Liver (tissue), 9 donors: Measurements from ENCODE around the gene ACTN4. TPM values are rescaled to one million over a fixed set of nuclear protein-coding genes. Genes with fewer than 3 reads are reported as not detected.

Source experiments
- DNase-seq: peaks from one replicate; pipeline ENCODE4 v3.0.0-alpha.2; 2017; ENCODE audit warnings: low spot score
- H3K27ac ChIP-seq, 2 donors: one replicate each; pipeline ENCODE4 v1.7.0; 2013; ENCODE audit warnings: inconsistent platforms in 2 of 2, low read length in 2 of 2, control low read depth in 1 of 2, low read depth in 1 of 2, mild to moderate bottlenecking in 1 of 2
- H3K27me3 ChIP-seq, 4 donors: one replicate each; pipeline versions ENCODE4 v1.6.1 to v1.7.0; 2013; ENCODE audit warnings: low read length in 3 of 4, inconsistent platforms in 1 of 4, mild to moderate bottlenecking in 1 of 4, moderate library complexity in 1 of 4; ENCODE audit not compliant: control insufficient read depth in 4 of 4, insufficient read depth in 4 of 4
- H3K36me3 ChIP-seq, 4 donors: one replicate each; pipeline versions ENCODE4 v1.6.1 to v1.7.0; 2013; ENCODE audit warnings: low read length in 3 of 4, mild to moderate bottlenecking in 3 of 4, low read depth in 1 of 4, moderate library complexity in 1 of 4; ENCODE audit not compliant: control insufficient read depth in 4 of 4, insufficient read depth in 3 of 4
- H3K4me1 ChIP-seq, 4 donors: one replicate each; pipeline versions ENCODE4 v1.6.1 to v1.7.0; 2013; ENCODE audit warnings: low read length in 3 of 4, mild to moderate bottlenecking in 3 of 4, moderate library complexity in 1 of 4; ENCODE audit not compliant: control insufficient read depth in 4 of 4, insufficient read depth in 4 of 4
- H3K4me3 ChIP-seq, 3 donors: one replicate each; pipeline versions ENCODE4 v1.6.1 to v1.7.0; 2013; ENCODE audit warnings: low read length in 3 of 3, control low read depth in 1 of 3, low read depth in 1 of 3, mild to moderate bottlenecking in 1 of 3
- H3K9ac ChIP-seq, 2 donors: one replicate each; pipeline ENCODE4 v1.7.0; 2013; ENCODE audit warnings: low read length in 2 of 2, mild to moderate bottlenecking in 2 of 2, moderate library complexity in 2 of 2, control low read depth in 1 of 2, low read depth in 1 of 2
- H3K9me3 ChIP-seq, 4 donors: one replicate each; pipeline versions ENCODE4 v1.6.1 to v1.7.0; 2013; ENCODE audit warnings: low read length in 3 of 4; ENCODE audit not compliant: control insufficient read depth in 4 of 4
- FOXA1 ChIP-seq: IDR thresholded peaks from 2 replicates; pipeline ENCODE4 v1.6.1; 2016; ENCODE audit warnings: antibody characterized with exemption
- FOXA2 ChIP-seq: IDR thresholded peaks from 2 replicates; pipeline ENCODE4 v1.6.1; 2016; ENCODE audit warnings: antibody characterized with exemption
- GABPA ChIP-seq, 2 donors: IDR thresholded peaks in 1 of 2; conservative IDR thresholded peaks in 1 of 2; 2 replicates each; pipeline ENCODE4 v1.6.1; 2016; ENCODE audit warnings: antibody characterized with exemption in 2 of 2, mild to moderate bottlenecking in 1 of 2, moderate library complexity in 1 of 2
- HNF4G ChIP-seq: IDR thresholded peaks from 2 replicates; pipeline ENCODE4 v1.6.1; 2016; ENCODE audit warnings: antibody characterized with exemption
- JUND ChIP-seq, 2 donors: IDR thresholded peaks; 2 replicates each; pipeline ENCODE4 v1.6.1; 2016; ENCODE audit warnings: antibody characterized with exemption in 2 of 2
- NR2F2 ChIP-seq: IDR thresholded peaks from 2 replicates; pipeline ENCODE4 v1.6.1; 2016; ENCODE audit warnings: antibody characterized with exemption
- RXRA ChIP-seq, 2 donors: IDR thresholded peaks; 2 replicates each; pipeline ENCODE4 v1.6.1; 2017 to 2018; ENCODE audit warnings: antibody characterized with exemption in 2 of 2, mild to moderate bottlenecking in 1 of 2
- TAF1 ChIP-seq: conservative IDR thresholded peaks from 2 replicates; pipeline ENCODE4 v1.6.1; 2016; ENCODE audit warnings: antibody characterized with exemption, mild to moderate bottlenecking
- WGBS: extraction: QIAGEN DNeasy Blood & Tissue Kit; methylation state at CpG from one replicate; pipeline ENCODE4 v1.1.7; 2013; 5-methylcytosine and 5-hydroxymethylcytosine counted together
- polyA plus RNA-seq, 2 donors: library from polyadenylated mRNA; stranded (reverse) in 1 of 2; unstranded in 1 of 2; fragments of 200-250 nt in 1 of 2; fragments of >200 nt in 1 of 2; fragmentation: Nextera tagmentation in 1 of 2; extraction: Ambion mirVana in 1 of 2; gene quantifications; one replicate each; pipeline versions ENCODE4 v1.2.1 to v1.2.3, GENCODE V29; 2013 to 2015
- total RNA-seq, 2 donors: library from RNA; depleted of rRNA; stranded (reverse); fragments of >200 nt; gene quantifications; one replicate each; pipeline ENCODE4 v1.2.3, GENCODE V29; 2014
- TF ChIP-seq, protein P1 (sequence below): IDR thresholded peaks from 2 replicates; pipeline ENCODE4 v1.6.1; 2016; ENCODE audit warnings: antibody characterized with exemption
- TF ChIP-seq, protein P2 (sequence below): fragments of 150-350 bp; IDR thresholded peaks from 2 replicates; pipeline ENCODE4 v1.5.1; 2017; ENCODE audit warnings: improper control_type of control experiment, low read depth, low read length; ENCODE audit not compliant: missing input control
- TF ChIP-seq, protein P3 (sequence below): IDR thresholded peaks from 2 replicates; pipeline ENCODE4 v1.6.1; 2016; ENCODE audit warnings: antibody characterized with exemption, mild to moderate bottlenecking
- TF ChIP-seq, protein P4 (sequence below): IDR thresholded peaks from 2 replicates; pipeline ENCODE4 v1.6.1; 2016; ENCODE audit warnings: antibody characterized with exemption
- donor health status: healthy.
- donor health status: healthy.
- donor health status: healthy.
- donor health status: healthy.
- donor health status: healthy.

ACTN4 gene
- total and polyA plus RNA-seq, 4 donors, result 35.4 to 164 (median 98.7) TPM

DNA sequence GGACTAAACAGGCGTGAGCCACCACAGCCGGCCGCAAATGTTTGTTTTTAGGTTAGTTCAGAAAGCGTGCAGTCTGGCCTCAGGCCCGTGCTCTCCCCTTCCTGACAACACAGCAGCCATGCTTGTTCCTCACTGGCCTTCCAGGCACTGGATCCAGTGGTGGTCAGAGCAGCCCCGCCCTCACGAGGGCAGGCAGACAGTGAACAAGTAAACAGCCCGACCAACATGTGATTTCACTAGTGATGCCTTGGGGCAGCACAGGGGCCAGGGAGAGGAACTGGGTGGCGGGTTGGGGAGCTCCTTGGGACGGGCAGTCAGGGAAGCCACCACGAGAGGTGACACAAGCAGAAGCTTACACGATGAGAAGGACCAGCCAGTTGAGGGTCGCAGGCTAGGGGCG lies 56.1 kb downstream of the ACTN4 start:
- 92% methylated on average over 14 of the region's 14 CpGs for WGBS
- Histone ChIP-seq H3K4me1 (peaks cover 12 to 64% (median 55%) of the 10 kb centered on the region in 4 donors), H3K36me3 (peaks cover 15 to 40% (median 20%) of the 10 kb centered on the region in 4 donors), H3K9me3 (no peaks in the 10 kb centered on the region), H3K27me3 (no peaks in the 10 kb centered on the region), H3K27ac (no peak overlapping the region), H3K4me3 (no peak overlapping the region), H3K9ac (no peak overlapping the region)
- DNase-seq, result no peak
- TF ChIP-seq NR2F2 (no peak), RXRA (IDR thresholded peaks at IDR 0.05) (no peak), JUND (IDR thresholded peaks at IDR 0.05) (no peak), GABPA (IDR thresholded peaks at IDR 0.05 in 1 of 2, conservative IDR thresholded peaks at IDR 0.05 in 1 of 2) (no peak), FOXA1 (no peak), HNF4G (no peak), TAF1 (no peak)
- TF ChIP-seq, protein P1, sequence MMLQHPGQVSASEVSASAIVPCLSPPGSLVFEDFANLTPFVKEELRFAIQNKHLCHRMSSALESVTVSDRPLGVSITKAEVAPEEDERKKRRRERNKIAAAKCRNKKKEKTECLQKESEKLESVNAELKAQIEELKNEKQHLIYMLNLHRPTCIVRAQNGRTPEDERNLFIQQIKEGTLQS, result no peak
- TF ChIP-seq, protein P2, sequence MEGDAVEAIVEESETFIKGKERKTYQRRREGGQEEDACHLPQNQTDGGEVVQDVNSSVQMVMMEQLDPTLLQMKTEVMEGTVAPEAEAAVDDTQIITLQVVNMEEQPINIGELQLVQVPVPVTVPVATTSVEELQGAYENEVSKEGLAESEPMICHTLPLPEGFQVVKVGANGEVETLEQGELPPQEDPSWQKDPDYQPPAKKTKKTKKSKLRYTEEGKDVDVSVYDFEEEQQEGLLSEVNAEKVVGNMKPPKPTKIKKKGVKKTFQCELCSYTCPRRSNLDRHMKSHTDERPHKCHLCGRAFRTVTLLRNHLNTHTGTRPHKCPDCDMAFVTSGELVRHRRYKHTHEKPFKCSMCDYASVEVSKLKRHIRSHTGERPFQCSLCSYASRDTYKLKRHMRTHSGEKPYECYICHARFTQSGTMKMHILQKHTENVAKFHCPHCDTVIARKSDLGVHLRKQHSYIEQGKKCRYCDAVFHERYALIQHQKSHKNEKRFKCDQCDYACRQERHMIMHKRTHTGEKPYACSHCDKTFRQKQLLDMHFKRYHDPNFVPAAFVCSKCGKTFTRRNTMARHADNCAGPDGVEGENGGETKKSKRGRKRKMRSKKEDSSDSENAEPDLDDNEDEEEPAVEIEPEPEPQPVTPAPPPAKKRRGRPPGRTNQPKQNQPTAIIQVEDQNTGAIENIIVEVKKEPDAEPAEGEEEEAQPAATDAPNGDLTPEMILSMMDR, result no peak
- TF ChIP-seq, protein P3, sequence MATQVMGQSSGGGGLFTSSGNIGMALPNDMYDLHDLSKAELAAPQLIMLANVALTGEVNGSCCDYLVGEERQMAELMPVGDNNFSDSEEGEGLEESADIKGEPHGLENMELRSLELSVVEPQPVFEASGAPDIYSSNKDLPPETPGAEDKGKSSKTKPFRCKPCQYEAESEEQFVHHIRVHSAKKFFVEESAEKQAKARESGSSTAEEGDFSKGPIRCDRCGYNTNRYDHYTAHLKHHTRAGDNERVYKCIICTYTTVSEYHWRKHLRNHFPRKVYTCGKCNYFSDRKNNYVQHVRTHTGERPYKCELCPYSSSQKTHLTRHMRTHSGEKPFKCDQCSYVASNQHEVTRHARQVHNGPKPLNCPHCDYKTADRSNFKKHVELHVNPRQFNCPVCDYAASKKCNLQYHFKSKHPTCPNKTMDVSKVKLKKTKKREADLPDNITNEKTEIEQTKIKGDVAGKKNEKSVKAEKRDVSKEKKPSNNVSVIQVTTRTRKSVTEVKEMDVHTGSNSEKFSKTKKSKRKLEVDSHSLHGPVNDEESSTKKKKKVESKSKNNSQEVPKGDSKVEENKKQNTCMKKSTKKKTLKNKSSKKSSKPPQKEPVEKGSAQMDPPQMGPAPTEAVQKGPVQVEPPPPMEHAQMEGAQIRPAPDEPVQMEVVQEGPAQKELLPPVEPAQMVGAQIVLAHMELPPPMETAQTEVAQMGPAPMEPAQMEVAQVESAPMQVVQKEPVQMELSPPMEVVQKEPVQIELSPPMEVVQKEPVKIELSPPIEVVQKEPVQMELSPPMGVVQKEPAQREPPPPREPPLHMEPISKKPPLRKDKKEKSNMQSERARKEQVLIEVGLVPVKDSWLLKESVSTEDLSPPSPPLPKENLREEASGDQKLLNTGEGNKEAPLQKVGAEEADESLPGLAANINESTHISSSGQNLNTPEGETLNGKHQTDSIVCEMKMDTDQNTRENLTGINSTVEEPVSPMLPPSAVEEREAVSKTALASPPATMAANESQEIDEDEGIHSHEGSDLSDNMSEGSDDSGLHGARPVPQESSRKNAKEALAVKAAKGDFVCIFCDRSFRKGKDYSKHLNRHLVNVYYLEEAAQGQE, result no peak
- TF ChIP-seq, protein P4, sequence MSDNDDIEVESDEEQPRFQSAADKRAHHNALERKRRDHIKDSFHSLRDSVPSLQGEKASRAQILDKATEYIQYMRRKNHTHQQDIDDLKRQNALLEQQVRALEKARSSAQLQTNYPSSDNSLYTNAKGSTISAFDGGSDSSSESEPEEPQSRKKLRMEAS, result no peak

DNA sequence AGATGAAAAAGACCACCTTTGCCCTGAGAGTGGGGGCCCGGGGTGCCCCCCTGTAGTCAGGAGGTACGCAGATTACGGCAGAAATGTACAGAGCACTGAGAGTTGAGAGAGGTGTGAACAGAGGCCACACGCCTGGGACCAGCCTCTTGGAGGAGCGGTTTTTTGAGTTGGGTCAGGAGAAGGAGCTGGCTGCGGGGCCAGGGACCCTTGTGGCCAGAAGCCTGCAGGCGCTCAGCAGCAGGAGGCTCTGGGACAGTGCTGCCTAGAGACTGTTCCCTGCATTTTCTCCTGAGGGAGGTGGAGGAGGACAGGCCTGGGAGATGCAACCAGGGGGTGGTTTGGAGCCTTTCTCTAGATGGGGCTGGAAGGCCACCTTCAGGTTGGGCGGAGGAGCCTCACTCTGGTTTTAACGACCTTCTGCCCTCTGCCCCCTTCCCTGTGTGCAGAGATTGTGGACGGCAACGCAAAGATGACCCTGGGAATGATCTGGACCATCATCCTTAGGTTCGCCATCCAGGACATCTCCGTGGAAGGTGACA lies 57.1 kb downstream of the ACTN4 start:
- no peak for DNase-seq
- no peak overlapping the region for H3K4me3 ChIP-seq
- H3K9ac ChIP-seq, result no peak overlapping the region
- 82% methylated on average over 13 of the region's 13 CpGs for WGBS
- H3K9me3 ChIP-seq, result no peaks in the 10 kb centered on the region
- no peaks in the 10 kb centered on the region for H3K27me3 ChIP-seq
- H3K36me3 ChIP-seq, result peaks cover 15 to 46% (median 26%) of the 10 kb centered on the region in 4 donors
- peaks cover 12 to 61% (median 48%) of the 10 kb centered on the region in 4 donors for H3K4me1 ChIP-seq
- TF ChIP-seq, protein P3, result no peak
- no peak for TF ChIP-seq NR2F2
- no peak for TF ChIP-seq TAF1
- no peak for TF ChIP-seq FOXA2
- TF ChIP-seq, protein P1, result no peak
- no peak for TF ChIP-seq GABPA (IDR thresholded peaks at IDR 0.05 in 1 of 2, conservative IDR thresholded peaks at IDR 0.05 in 1 of 2)
- no peak overlapping the region for H3K27ac ChIP-seq
